Activated T-cell treated with anti-CD3 and anti-CD28 coated beads for 1 hour (primary cell): ENCODE measurements around the gene GPR15.
A peak's percentile ranks its signal among the peaks of the same experiment; 100 is the strongest.

ENCODE experiments used
- DNase-seq: peaks from one replicate; pipeline ENCODE4 v3.0.0-alpha.2; 2020; ENCODE audit warnings: low read depth

Gene GPR15

DNA sequence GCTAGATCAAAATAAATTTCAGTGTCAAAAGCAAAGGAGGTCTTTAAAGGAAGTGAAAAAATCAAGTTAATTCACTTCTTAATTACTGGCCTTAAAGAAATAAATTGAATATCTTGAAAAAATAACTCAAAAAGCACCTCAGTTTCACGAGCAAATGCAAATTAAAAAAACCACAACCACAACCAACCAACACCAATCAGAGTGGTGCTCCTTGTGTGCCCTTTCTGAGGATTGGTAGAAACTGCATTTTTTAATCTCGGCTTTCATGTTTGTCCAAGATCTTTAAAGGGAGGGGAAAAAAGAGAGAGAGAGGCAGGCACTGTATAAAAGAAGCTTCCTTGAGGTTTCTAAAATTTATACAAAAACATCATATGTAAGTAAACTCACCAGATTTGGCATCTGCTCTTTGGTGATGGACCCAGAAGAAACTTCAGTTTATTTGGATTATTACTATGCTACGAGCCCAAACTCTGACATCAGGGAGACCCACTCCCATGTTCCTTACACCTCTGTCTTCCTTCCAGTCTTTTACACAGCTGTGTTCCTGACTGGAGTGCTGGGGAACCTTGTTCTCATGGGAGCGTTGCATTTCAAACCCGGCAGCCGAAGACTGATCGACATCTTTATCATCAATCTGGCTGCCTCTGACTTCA, at the start of gene GPR15:
TSS of gene GPR15 (plus strand) at position 357 of the 653 bp plus-strand sequence. CDS start at position 413, 56 bp downstream.
- no peak for DNase-seq

GRCh38 chr3:98482717-98483482, 48.9 kb upstream of the GPR15 start:
- DNase-seq: no peak

DNA sequence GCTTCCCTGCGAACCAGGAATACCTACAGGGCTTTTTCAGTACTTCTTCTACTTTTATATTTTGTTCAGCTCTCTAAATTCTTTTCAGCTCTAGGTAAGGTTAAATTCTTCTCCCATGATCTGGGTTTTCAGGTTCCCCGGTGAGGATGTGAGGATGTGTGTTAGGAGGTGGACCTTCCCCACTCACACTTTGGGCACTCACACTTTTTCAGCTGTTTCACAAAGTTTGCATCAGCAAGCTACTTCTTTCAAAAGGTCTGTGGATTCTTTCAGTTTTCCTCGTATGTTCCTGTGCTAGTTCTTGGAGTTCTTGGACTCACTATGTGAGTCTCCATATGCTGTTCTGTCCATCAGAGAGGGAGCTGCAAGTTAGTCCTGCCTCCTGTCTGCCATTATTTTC, 48.2 kb upstream of the GPR15 start:
- no peak for DNase-seq

- no peak for DNase-seq
These were observed 34.4 kb upstream of the GPR15 start, which contains the start of gene OR5K2 for GRCh38 chr3:98497381-98497780. TSS of gene OR5K2 (plus strand) at chr3:98497681. CDS start at chr3:98497681, 0 bp downstream.

GRCh38 chr3:98500019-98500418, 31.8 kb upstream of the GPR15 start:
- DNase-seq: no peak

DNA sequence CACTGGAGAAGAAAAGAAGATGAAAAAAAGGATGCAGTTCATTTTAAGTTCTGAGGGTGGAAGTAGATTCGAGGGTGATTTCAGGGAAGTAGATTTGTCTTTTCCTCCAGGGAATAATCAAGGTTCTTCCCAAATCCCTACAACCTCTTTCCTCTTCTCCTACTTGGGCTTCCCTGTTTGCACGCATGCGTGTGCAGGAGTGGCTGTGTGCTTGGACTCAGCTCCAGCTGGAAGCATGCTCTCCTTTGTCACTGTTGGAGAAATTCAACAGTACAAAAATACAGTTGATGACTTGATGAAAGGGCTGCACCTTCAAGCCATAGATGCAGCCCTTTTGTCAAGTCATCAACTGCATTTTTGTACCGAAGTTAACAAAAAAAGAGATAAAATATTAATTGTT, 30.5 kb upstream of the GPR15 start:
- DNase-seq: no peak

GRCh38 chr3:98501863-98502576, 29.8 kb upstream of the GPR15 start:
- no peak for DNase-seq

DNA sequence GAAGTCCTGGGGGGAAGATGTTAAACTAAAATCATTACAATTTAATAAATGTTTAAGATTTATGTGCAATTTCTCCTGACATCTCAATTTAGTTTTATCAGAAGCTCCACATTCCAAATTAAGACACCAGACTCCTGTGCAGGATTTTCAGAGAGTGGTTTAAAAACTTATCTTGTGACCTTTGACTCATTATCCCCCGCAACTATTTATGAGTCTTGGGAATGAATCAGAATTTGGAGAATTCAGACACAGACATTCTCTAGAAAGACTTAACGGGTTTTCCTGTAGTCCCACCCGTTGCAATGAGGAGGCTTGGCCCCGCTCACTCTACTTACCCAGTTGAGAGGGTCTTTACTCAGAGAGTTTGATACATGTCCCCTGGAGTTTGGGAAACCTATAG, 27.2 kb upstream of the GPR15 start:
- DNase-seq: no peak

DNA sequence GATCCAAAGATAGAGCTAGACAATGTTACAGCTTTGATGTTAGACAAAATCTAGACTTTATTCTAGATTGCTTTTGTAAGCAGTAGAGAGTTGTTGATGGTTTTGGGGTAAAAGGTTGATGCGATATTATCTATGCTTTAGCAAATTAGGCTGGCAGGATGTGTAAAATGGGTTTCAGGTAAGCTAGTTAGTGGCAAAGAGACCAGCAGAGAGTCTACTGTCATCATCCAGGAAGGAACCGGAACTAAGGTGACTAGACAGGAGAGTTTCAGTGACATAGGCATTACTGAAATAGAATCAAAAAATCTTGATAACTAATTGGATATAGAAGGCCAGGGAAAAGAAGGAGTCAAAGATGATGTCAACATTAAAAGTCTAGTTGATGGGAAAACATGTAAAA, 23.2 kb upstream of the GPR15 start:
- DNase-seq: no peak

- DNase-seq: no peak
These were observed 19.2 kb upstream of the GPR15 start for GRCh38 chr3:98512576-98512975.

- DNase-seq: no peak
These were observed 18.7 kb upstream of the GPR15 start for GRCh38 chr3:98513091-98513511.

- DNase-seq: no peak
These were observed 18.0 kb upstream of the GPR15 start for GRCh38 chr3:98513736-98514135.

GRCh38 chr3:98514948-98515347, 16.8 kb upstream of the GPR15 start:
- no peak for DNase-seq

DNA sequence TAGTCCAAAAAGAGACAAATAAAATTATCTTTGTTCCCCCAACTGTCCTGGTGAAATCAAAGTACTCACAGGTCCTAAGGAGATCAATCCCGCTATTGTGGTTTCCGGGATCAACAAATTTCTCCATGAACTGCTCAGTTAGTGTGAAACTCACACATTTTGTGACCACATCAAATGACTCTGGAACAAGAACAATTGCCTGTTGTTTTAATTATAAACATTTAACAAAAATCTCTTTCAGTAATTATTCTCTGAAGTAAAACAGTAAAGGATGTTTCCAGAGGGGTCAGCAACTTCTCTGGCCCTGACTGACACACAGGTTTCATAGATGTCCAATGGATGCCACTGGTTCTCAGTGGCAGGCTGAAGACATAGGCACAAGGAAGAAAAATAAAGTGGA, 13.0 kb upstream of the GPR15 start:
- DNase-seq: no peak

GRCh38 chr3:98519351-98519750, 12.4 kb upstream of the GPR15 start:
- DNase-seq: no peak

DNA sequence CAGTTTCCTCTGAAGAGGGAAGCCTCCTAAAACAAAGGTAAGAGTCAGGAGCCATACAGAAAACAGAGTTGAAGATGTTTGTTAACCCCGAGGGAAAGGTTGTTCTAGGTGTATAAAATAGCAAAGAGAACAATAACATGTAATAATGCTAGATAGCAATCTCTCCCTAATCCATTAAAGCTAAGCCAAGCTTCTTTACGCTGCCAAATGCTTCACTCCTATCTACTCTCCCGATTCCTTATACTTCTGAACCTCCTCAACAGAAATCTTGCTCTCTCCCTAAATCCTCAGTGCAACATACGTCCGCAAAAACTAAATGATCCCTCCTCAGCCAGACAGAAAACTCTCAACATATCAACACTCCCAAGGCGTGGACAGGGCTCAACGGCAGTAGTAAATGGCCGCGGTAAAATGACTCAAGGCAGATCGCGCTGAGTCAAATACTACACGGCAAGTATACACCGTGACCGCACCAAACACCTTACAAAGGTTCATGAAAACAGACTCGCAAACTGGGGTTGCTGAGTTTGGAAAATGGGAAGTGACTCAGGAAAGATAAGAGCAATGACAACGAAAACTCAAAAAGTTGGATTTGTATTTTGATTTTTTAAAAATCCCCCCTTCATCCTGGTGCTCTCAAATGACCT, 9.8 kb upstream of the GPR15 start:
- peak; percentile 20 for DNase-seq

- DNase-seq: peak; percentile 91
These were observed 9.1 kb upstream of the GPR15 start, which contains the start of gene CLDND1 for GRCh38 chr3:98522544-98523281. TSS of gene CLDND1 (minus strand) at chr3:98522902. CDS start at chr3:98521424, 1,478 bp downstream.

- no peak for DNase-seq
These were observed 6.3 kb upstream of the GPR15 start for GRCh38 chr3:98525494-98525893.

DNA sequence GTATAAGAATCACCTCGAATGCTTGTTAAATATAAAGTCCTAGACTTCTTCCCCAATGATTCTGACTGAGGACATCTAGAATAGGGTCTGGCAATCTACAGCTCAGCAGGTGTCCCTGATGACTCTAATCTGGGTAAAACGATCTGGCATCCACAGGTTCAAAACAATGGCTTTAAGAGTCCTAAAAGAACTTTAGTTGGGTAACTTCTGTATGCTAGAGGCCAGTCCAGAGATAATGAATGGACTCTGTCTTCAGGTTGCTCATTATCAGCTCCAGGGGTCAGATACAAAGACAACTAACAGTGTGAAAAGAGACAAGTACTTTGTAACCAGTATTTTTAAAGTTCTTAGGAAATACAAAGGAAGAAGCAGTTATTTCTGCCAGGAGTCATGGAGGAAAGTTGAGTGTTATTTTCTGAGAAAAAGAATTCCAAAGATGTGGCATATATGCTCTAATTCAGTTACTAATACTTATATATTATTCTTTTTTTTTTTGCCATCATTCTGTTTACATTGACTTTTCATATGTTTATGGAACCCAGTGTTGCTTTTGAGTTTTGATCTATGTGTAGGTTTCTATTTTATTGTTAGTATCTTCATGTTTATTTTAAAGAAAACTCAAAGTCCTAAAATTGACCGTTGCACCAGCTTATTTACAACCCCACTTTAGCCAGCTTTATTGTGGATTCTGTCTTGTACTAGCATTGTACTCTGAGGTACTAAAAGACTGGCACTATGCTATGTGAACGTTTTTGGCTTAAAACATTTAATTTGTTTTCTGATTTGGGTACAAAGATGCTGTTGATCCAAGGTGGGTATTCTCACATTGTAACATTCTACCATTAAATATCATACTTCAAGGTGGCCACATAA, 3.1 kb upstream of the GPR15 start:
- no peak for DNase-seq

GRCh38 chr3:98529856-98530459, 1.8 kb upstream of the GPR15 start:
- DNase-seq: no peak
